Effector memory CD8-positive, alpha-beta T cell (primary cell): ENCODE results near the gene KPNA1.

Source experiments
- ATAC-seq: fragments of 150-1000 bp; cut with Tn5 transposase; replicated peaks from 2 replicates; pipeline ENCODE4 v1.10.0; 2021; ENCODE audit warnings: mild to moderate bottlenecking, moderate library complexity
- DNase-seq, 3 experiments: peaks; one replicate each; pipeline ENCODE4 v3.0.0; 2021
- H3K27ac Mint-ChIP-seq, 2 donors: one replicate each; pipeline ENCODE4 v1.8.0; 2022; ENCODE audit warnings: mild to moderate bottlenecking in 2 of 2, mixed read lengths in 2 of 2, moderate library complexity in 2 of 2
- H3K27me3 Mint-ChIP-seq, 2 donors: one replicate each; pipeline ENCODE4 v1.8.0; 2022; ENCODE audit warnings: mixed read lengths in 2 of 2
- H3K36me3 Mint-ChIP-seq: one replicate; pipeline ENCODE4 v1.8.0; 2022; ENCODE audit warnings: mild to moderate bottlenecking, moderate library complexity, mixed read lengths; ENCODE audit not compliant: insufficient read depth
- H3K4me1 Mint-ChIP-seq, 2 donors: one replicate each; pipeline ENCODE4 v1.8.0; 2022; ENCODE audit warnings: low read depth in 2 of 2, mixed read lengths in 2 of 2
- H3K4me3 Mint-ChIP-seq, 2 donors: one replicate each; pipeline ENCODE4 v1.8.0; 2022; ENCODE audit warnings: mild to moderate bottlenecking in 2 of 2, mixed read lengths in 2 of 2, moderate library complexity in 2 of 2
- H3K9me3 Mint-ChIP-seq, 2 donors: one replicate each; pipeline ENCODE4 v1.8.0; 2022; ENCODE audit warnings: mixed read lengths in 2 of 2
- total RNA-seq, 9 experiments: gene quantifications; one replicate each; lab custom pipeline; 2026; lab: John Stamatoyannopoulos, UW

The KPNA1 gene
- total RNA-seq, result 70.9 to 162 (median 104) reads per million in 9 experiments

DNA sequence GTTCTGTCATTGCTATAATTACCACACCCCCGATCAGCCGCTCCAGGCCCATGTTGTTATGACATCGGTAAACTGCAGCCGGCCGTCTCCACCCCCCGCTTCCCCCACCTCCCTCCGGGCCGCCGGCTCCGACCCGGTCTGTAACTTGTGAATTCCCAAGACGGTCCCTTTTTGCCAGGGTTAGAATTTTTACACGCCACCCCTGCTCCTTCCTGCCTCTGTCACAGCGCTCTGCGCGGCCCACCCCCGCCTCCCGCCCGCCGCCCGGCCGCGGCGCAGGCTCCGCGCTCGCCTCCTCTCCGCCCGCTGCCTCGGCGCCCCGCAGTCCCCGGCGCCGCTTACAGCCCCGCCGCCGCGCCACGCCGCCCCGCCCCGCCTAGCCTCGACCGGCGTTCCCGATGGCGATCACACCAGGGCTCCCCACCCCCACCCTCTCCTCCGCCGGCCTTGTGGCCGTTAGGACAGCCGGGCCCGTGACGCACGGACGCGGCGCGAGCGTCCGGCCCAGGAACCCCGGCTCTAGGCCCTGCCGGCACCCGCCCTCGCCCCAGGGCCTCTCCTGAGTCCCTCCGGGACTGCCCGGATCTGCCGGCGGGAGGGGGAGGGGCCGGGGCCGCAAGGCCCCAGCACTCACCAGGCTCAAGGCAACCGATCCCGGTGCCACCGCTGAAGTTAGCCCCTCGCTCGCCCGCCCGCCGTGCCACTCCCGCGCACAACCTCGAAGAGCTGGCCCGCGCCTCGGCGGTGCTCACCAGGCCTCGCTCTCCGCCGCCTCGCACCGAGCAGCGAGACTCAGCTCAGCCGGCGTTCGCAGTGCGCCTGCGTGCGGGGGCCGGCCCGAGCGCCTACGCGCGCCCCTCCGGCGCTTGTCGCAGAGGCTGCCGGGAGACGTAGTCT is at the start of gene KPNA1:
Gene KPNA1, minus strand, starts transcription at position 817 of the 897 bp plus-strand sequence. CDS start 18,374 bp downstream, outside the sequence.
- Mint-ChIP-seq H3K4me3 (peak within 1 kb of the TSS; percentile 70 to 80), H3K9me3 (peaks cover 0 to 3% of the 10 kb centered on the region in 2 donors), H3K36me3 (peaks cover 12% of the 10 kb centered on the region), H3K27me3 (no peaks in the 10 kb centered on the region), H3K4me1 (peaks cover 31 to 42% of the 10 kb centered on the region in 2 donors), H3K27ac (peak within 1 kb of the TSS; percentile 51 to 92)
- ATAC-seq (peak; percentile 84), DNase-seq (peak; percentile 81 to 85 (median 83))

DNA sequence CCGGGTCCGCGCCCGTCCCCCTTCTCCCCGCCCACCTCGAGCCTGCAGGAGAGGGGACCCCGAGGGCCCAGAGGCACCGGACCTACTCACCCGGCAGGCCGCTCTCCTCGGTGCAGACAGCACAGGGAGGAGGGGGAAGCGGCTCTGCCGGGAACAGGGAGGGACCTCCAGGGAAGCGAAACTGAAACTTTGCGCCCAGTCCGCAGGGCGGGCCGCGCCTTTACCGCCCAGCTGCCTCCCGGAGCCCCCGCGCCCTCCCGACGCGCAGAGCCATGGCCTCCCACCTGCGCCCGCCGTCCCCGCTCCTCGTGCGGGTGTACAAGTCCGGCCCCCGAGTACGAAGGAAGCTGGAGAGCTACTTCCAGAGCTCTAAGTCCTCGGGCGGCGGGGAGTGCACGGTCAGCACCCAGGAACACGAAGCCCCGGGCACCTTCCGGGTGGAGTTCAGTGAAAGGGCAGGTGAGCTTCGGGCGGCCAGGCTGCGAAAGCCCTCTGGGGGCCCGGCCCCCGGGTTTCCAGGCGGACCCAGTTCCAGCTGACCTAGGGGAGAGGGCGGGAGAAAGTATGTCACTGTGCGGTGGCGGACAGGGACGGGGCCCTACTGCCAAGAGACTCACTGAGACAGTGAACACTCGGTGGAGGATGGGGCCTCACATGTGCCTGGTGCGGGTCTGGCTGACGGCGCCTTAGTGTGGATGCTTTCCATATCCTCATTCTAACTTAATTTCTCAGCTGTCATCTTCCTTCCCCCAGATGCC is 49.6 kb upstream of the KPNA1 start, which contains the start of the genes DTX3L and PARP9:
Gene DTX3L, plus strand, starts transcription at position 184 of the 758 bp plus-strand sequence. Its CDS starts 89 bp downstream, at position 273.
Gene PARP9, minus strand, starts transcription at position 146 of the 758 bp plus-strand sequence. CDS start 4,680 bp downstream, outside the sequence.
- ATAC-seq (peak; percentile 93), DNase-seq (peak; percentile 69 to 74 (median 70))
- H3K4me1 Mint-ChIP-seq, result peaks cover 58 to 75% of the 10 kb centered on the region in 2 donors
- no peaks in the 10 kb centered on the region for H3K27me3 Mint-ChIP-seq
- H3K36me3 Mint-ChIP-seq, result peaks cover 48% of the 10 kb centered on the region
- H3K27ac Mint-ChIP-seq, result peak within 1 kb of the TSS; percentile 97 to 98
- H3K4me3 Mint-ChIP-seq, result peak within 1 kb of the TSS; percentile 92 to 93
- no peaks in the 10 kb centered on the region for H3K9me3 Mint-ChIP-seq

DNA sequence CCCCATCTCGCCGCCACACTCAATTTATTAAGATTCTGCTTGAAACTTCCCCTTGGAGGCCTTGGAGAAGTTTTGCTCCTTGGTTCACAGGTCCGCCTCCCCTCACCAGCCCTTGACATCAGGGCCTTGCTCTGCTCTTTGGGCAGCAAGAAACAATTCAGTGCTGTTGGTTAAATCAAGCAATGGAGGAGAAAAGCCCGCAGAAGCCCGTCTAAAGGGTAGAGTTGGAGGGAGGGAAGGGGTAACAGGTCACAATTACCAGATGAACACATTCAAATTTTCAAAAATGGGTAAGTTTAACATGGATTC is 48.9 kb upstream of the KPNA1 start:
- DNase-seq (no peak), ATAC-seq (peak; percentile 9)
- H3K27me3 Mint-ChIP-seq, result no peaks in the 10 kb centered on the region
- peaks cover 48% of the 10 kb centered on the region for H3K36me3 Mint-ChIP-seq
- peak overlapping the region; percentile 92 to 93 for H3K4me3 Mint-ChIP-seq
- H3K4me1 Mint-ChIP-seq, result peaks cover 52 to 70% of the 10 kb centered on the region in 2 donors
- peak overlapping the region; percentile 97 to 98 for H3K27ac Mint-ChIP-seq
- H3K9me3 Mint-ChIP-seq, result no peaks in the 10 kb centered on the region

DNA sequence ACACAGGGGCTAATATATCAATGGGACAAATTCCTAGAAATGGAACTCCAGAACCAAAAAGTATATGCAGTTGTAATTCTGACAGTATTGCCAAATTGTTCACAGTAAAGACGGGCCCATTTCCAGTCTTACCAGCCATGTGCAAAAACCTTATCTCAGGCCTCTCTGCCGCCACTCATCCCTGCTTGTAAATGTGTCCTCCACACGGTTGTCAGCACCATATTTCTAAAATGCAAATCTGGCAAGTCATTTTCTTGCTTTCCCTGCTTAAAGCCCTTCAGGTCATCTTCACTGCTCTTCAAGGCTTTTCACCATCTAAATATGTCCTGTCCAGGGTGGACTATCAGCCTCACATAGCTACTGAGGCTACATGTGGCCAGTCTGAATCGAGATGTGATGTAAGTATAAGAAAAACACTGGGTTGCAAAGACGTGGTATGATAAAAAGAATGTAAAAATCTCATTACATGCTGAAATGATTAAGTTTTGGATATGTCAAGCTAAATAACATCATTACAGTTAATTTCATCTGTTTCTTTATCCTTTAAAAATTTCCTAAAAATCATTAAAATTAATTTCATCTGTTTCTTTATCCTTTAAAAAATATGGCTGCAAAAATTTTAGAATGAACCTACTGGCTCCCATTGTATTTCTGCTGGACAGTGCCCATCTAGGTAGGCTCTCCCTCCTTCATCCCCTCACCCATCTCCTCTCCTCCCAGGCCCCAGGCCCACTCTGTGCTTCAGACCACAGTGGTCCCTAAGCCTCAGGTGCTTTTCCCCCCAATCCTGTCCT is 48.4 kb upstream of the KPNA1 start:
- peaks cover 52 to 65% of the 10 kb centered on the region in 2 donors for H3K4me1 Mint-ChIP-seq
- H3K4me3 Mint-ChIP-seq, result peak overlapping the region; percentile 92 to 93
- no peak for DNase-seq
- H3K27me3 Mint-ChIP-seq, result no peaks in the 10 kb centered on the region
- H3K36me3 Mint-ChIP-seq, result peaks cover 52% of the 10 kb centered on the region
- ATAC-seq, result no peak
- peak overlapping the region; percentile 97 to 98 for H3K27ac Mint-ChIP-seq
- H3K9me3 Mint-ChIP-seq, result no peaks in the 10 kb centered on the region

DNA sequence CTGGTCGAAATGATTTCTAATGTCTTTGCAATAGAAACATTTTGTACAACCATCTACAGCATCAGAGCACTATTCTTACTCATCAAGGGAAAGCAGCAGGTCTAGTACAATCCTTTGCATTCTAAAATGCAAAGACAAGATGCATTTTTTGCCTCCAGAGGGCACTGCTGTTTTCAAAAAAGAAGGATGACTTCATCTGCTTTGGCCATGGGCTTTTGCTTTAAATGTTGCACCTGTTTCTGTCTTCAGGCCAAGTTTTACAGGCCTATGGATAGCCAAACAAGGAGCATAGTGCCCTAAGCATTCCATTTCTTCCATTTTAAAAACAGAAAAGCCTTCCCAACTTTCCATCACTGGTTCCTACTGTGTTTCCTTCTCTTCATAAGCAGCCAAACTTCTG is 45.9 kb upstream of the KPNA1 start:
- Mint-ChIP-seq H3K27ac (peak overlapping the region in 1 of 2 donors; percentile 86), H3K4me3 (no peak overlapping the region), H3K36me3 (peaks cover 48% of the 10 kb centered on the region), H3K4me1 (peaks cover 37 to 47% of the 10 kb centered on the region in 2 donors), H3K27me3 (no peaks in the 10 kb centered on the region), H3K9me3 (no peaks in the 10 kb centered on the region)
- ATAC-seq (peak; percentile 27), DNase-seq (peak; percentile 66 to 69 (median 68))

DNA sequence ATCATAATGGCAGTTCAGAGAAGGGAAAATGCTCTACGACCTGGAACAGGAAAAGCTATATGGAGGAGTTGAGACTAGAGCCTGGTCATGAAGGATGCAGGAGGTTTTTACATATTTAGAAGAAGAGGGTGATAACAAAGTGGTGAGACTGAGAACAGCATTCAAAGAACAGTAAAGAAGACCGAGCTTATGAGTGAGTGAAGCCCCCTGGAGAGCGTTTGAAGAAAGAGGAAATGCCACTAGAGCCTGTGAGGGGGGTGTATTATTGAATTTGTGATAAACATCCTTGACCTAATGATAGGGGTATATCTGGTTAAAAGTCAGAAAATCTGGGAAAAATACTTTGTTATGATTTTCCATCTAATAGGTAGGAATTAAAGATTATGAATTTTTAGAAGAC is 45.2 kb upstream of the KPNA1 start:
- peaks cover 54% of the 10 kb centered on the region for H3K36me3 Mint-ChIP-seq

DNA sequence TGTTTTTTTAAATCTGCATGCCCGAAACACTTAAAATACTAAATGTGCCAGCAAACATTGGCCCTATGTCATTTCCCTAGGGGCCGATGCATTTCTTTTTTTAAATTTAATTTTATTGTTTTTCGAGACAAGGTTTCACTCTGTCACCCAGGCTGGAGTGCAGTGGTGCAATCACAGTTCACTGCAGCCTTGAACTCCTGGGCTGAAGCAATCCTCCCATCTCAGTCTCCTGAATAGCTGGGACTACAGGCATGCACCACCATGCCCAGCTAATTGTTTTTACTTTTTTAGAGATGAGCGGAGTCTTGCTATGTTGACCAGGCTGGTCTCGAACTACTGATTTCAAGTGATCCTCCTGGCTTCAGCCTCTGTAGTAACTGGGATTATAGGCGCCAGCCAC is 43.9 kb upstream of the KPNA1 start:
- no peaks in the 10 kb centered on the region for H3K9me3 Mint-ChIP-seq
- H3K36me3 Mint-ChIP-seq, result peaks cover 52% of the 10 kb centered on the region
- no peak overlapping the region for H3K27ac Mint-ChIP-seq
- DNase-seq (no peak), ATAC-seq (no peak)
- no peaks in the 10 kb centered on the region for H3K27me3 Mint-ChIP-seq
- H3K4me1 Mint-ChIP-seq, result peaks cover 34 to 48% of the 10 kb centered on the region in 2 donors
- no peak overlapping the region for H3K4me3 Mint-ChIP-seq

More for the DNA sequence above, 45.2 kb upstream of the KPNA1 start:
- Mint-ChIP-seq H3K4me1 (peaks cover 33 to 47% of the 10 kb centered on the region in 2 donors), H3K27ac (no peak overlapping the region), H3K4me3 (no peak overlapping the region), H3K9me3 (no peaks in the 10 kb centered on the region), H3K27me3 (no peaks in the 10 kb centered on the region)
- no peak for ATAC-seq
- no peak for DNase-seq

DNA sequence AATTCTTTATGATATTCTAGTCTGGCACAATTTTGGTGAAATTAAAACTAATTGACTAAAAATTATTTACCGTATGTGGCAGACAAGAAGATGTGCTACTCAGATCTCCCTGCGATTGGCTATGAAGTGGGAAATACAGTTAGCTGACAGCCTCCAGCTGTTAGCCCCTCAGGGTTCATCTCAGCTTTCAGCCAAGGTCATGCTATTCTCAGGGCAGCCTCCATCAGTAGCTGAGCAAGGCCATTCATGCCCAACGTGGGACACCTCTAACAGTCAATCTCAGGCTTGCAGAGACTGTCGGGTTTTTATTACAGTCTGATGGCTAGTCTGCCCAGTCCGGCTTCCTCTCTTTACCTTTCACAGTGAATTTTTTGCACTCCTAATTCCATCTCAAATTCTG is 42.6 kb upstream of the KPNA1 start:
- Mint-ChIP-seq H3K4me3 (no peak overlapping the region), H3K4me1 (peaks cover 31 to 44% of the 10 kb centered on the region in 2 donors), H3K36me3 (peaks cover 62% of the 10 kb centered on the region), H3K9me3 (no peaks in the 10 kb centered on the region), H3K27ac (no peak overlapping the region), H3K27me3 (no peaks in the 10 kb centered on the region)
- DNase-seq, result no peak
- ATAC-seq, result no peak

DNA sequence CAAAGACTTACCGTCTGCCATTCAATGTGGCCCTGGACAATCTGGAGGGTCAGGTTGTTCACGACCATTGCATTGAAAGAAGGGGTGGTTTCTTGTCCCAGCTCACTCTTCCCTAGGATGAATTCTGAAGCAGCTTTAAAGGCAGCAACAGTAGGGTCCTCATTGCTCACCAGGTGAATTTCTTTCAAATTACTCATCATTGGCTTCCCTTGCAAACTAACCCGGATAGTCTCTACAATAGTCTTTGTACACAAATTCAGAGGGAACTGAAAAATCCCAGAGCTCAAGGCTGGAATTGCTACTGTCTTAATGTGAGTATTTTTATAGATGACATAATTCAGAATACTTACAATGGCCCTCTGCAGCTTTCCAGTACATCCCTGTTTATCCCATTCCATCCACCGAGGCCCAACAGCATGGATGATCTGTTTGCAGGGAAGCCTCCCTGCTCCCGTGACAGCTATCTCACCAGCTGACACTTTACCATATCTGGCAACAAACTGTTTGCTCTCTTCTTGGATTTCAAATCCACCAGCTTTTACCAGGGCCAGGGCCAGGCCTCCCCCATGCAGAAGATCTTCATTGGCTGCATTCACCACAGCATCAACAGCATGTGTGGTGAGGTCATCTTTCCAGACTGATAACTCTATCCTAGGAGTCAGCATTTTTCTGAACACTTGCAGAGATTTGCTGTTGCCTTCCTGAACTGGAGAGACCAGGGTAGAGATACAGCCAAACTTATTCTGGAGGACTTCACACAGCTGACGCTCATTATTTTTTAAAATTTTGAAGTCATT is 40.7 kb upstream of the KPNA1 start:
- DNase-seq, result no peak
- peak overlapping the region in 1 of 2 donors; percentile 39 for H3K27ac Mint-ChIP-seq
- no peak for ATAC-seq
- no peak overlapping the region for H3K4me3 Mint-ChIP-seq
- peaks cover 78% of the 10 kb centered on the region for H3K36me3 Mint-ChIP-seq
- H3K9me3 Mint-ChIP-seq, result no peaks in the 10 kb centered on the region
- no peaks in the 10 kb centered on the region for H3K27me3 Mint-ChIP-seq
- peaks cover 17 to 29% of the 10 kb centered on the region in 2 donors for H3K4me1 Mint-ChIP-seq

DNA sequence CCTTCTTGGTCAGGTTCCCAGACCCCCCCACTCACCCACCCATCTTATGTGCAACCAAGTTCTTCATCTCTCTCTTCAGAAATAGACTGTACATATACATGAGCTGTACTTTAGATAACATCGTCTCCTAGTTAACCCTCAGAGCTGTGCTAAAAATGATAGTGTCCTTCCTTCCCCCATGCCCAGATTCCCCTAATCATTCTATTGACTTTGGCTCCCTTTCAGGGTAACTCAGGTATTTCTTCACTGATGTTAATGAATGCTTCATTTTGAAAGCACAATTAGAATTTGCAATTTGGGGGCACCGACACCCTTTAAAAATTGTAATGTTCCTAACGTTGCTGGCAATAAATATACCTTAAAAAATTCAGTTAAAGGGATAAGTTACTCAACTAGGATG is 38.4 kb upstream of the KPNA1 start:
- peak overlapping the region in 1 of 2 donors; percentile 84 for H3K27ac Mint-ChIP-seq
- no peak overlapping the region for H3K4me3 Mint-ChIP-seq
- no peak for ATAC-seq
- DNase-seq, result no peak
- no peaks in the 10 kb centered on the region for H3K27me3 Mint-ChIP-seq
- peaks cover 12 to 23% of the 10 kb centered on the region in 2 donors for H3K4me1 Mint-ChIP-seq
- no peaks in the 10 kb centered on the region for H3K9me3 Mint-ChIP-seq
- peaks cover 85% of the 10 kb centered on the region for H3K36me3 Mint-ChIP-seq

DNA sequence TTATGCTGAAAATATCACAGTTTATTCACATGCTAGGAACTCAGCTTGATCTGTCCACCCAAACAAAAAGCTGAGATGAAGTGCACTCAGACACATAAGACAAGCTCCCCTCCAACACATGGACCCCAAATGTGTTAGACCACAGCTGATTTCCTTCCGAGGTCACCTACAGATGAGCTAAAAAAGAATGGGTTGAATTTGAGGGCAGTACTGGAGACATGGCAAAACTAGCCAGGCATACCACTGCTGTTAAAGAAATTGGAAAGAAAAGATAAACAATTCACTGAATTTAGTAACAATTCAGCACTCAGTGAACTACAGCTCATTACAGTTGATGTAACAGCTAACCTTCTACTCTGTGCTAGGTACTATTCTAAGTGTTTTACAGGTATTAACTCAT is 33.9 kb upstream of the KPNA1 start:
- ATAC-seq (no peak), DNase-seq (no peak)
- H3K36me3 Mint-ChIP-seq, result peaks cover 80% of the 10 kb centered on the region
- no peaks in the 10 kb centered on the region for H3K27me3 Mint-ChIP-seq
- H3K4me3 Mint-ChIP-seq, result no peak overlapping the region
- H3K27ac Mint-ChIP-seq, result no peak overlapping the region
- H3K4me1 Mint-ChIP-seq, result peaks cover 4 to 8% of the 10 kb centered on the region in 2 donors
- H3K9me3 Mint-ChIP-seq, result no peaks in the 10 kb centered on the region

DNA sequence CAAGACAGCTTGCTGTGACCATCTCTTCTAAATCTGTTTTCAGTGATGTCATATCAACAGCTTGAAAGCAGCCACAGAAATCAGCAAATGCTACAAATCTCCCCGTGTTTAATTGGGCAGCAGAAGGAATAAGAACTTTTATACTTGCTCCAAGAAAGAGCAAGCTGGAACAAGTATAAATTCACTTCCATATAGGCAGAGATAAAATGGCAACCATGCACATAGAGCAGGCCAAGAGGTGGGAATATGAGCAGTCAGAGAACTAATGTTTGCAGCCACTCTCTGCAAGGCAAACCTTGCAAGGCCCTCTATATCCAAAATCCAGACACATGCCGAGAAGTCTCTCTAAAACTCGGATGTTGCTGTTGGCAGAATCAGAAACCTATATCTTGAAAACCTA is 33.3 kb upstream of the KPNA1 start:
- no peaks in the 10 kb centered on the region for H3K27me3 Mint-ChIP-seq
- ATAC-seq, result no peak
- no peak overlapping the region for H3K27ac Mint-ChIP-seq
- no peak for DNase-seq
- no peaks in the 10 kb centered on the region for H3K9me3 Mint-ChIP-seq
- peaks cover 80% of the 10 kb centered on the region for H3K36me3 Mint-ChIP-seq
- no peak overlapping the region for H3K4me3 Mint-ChIP-seq
- H3K4me1 Mint-ChIP-seq, result peaks cover 0 to 2% of the 10 kb centered on the region in 2 donors
